ENCODE results near the gene ZBTB7C.

ZBTB7C gene

DNA sequence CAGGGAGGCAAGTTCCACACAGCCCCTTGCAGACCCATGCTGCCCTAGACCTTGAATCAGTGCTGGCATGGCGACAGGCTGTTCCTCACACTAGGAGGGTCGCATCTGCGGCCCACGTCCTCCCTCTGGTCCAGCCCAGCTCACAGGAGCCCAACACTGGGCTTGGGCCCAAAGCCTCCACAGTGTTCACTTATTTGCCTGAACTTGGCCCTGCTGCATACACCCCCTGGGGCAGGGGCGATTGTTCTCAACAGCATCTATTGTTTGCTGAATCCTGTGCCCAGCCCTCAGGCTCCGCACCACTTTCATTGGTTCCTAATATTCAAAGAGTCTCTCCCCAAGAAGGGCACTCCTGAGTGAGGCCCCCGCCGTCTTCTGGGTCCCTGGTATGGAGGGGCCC lies 90.7 kb downstream of the ZBTB7C start:
- Histone ChIP-seq H3K4me1 (ENCODE audit: insufficient read depth, low read length) (no peaks in the 10 kb centered on the region), H3K27me3 (ENCODE audit: control insufficient read depth in 1 of 2, insufficient read depth in 2 of 2, low read length in 2 of 2) (peaks cover 0 to 3% of the 10 kb centered on the region in 2 donors), H3K4me3 (ENCODE audit: low read depth in 1 of 2, low read length in 2 of 2) (no peak overlapping the region), H3K9me3 (ENCODE audit: low read length) (no peaks in the 10 kb centered on the region), H3K27ac (ENCODE audit: low read depth, low read length) (no peak overlapping the region), H3K9ac (ENCODE audit: low read length) (no peak overlapping the region), H3K36me3 (ENCODE audit: insufficient read depth, low read length) (no peaks in the 10 kb centered on the region)

- H3K27me3 ChIP-seq (ENCODE audit: control insufficient read depth in 1 of 2, insufficient read depth in 2 of 2, low read length in 2 of 2), result peaks cover 0 to 3% of the 10 kb centered on the region in 2 donors
- H3K27ac ChIP-seq (ENCODE audit: low read depth, low read length), result no peak overlapping the region
- no peak overlapping the region for H3K9ac ChIP-seq (ENCODE audit: low read length)
- no peak overlapping the region for H3K4me3 ChIP-seq (ENCODE audit: low read depth in 1 of 2, low read length in 2 of 2)
- H3K36me3 ChIP-seq (ENCODE audit: insufficient read depth, low read length), result no peaks in the 10 kb centered on the region
- H3K9me3 ChIP-seq (ENCODE audit: low read length), result no peaks in the 10 kb centered on the region
- no peaks in the 10 kb centered on the region for H3K4me1 ChIP-seq (ENCODE audit: insufficient read depth, low read length)
Observed at GRCh38 chr18:48317781-48318381, 91.3 kb downstream of the ZBTB7C start.

- H3K4me1 ChIP-seq (ENCODE audit: insufficient read depth, low read length), result no peaks in the 10 kb centered on the region
- no peak overlapping the region for H3K4me3 ChIP-seq (ENCODE audit: low read depth in 1 of 2, low read length in 2 of 2)
- no peaks in the 10 kb centered on the region for H3K9me3 ChIP-seq (ENCODE audit: low read length)
- H3K9ac ChIP-seq (ENCODE audit: low read length), result no peak overlapping the region
- H3K36me3 ChIP-seq (ENCODE audit: insufficient read depth, low read length), result no peaks in the 10 kb centered on the region
- peaks cover 0 to 3% of the 10 kb centered on the region in 2 donors for H3K27me3 ChIP-seq (ENCODE audit: control insufficient read depth in 1 of 2, insufficient read depth in 2 of 2, low read length in 2 of 2)
- H3K27ac ChIP-seq (ENCODE audit: low read depth, low read length), result no peak overlapping the region
Observed at GRCh38 chr18:48316177-48316576, 93.0 kb downstream of the ZBTB7C start.

GRCh38 chr18:48314690-48315089 lies 94.5 kb downstream of the ZBTB7C start:
- no peak overlapping the region for H3K27ac ChIP-seq (ENCODE audit: low read depth, low read length)
- H3K4me1 ChIP-seq (ENCODE audit: insufficient read depth, low read length), result no peaks in the 10 kb centered on the region
- H3K9me3 ChIP-seq (ENCODE audit: low read length), result no peaks in the 10 kb centered on the region
- H3K4me3 ChIP-seq (ENCODE audit: low read depth in 1 of 2, low read length in 2 of 2), result no peak overlapping the region
- no peak overlapping the region for H3K9ac ChIP-seq (ENCODE audit: low read length)
- H3K36me3 ChIP-seq (ENCODE audit: insufficient read depth, low read length), result no peaks in the 10 kb centered on the region
- H3K27me3 ChIP-seq (ENCODE audit: control insufficient read depth in 1 of 2, insufficient read depth in 2 of 2, low read length in 2 of 2), result peaks cover 0 to 3% of the 10 kb centered on the region in 2 donors

DNA sequence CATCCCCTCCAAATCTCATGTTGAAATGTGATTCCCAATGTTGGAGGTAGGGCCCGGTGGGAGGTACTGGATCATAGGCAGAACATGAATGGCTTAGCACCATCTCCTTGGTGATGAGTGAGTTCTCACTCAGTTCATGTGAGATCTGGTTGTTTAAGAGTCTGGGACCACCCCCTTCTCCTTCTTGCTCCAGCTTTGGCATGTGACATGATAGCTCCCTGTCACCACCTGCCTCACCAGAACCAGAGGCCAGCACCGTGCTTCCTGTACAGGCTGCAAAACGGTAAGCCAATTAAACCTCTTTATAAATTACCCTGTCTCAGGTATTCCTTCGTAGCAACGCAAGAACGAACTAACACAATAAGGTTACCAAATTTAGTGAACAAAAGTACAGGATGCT lies 95.4 kb downstream of the ZBTB7C start:
- Histone ChIP-seq H3K27ac (ENCODE audit: low read depth, low read length) (no peak overlapping the region), H3K4me1 (ENCODE audit: insufficient read depth, low read length) (no peaks in the 10 kb centered on the region), H3K4me3 (ENCODE audit: low read depth in 1 of 2, low read length in 2 of 2) (no peak overlapping the region), H3K9me3 (ENCODE audit: low read length) (no peaks in the 10 kb centered on the region), H3K36me3 (ENCODE audit: insufficient read depth, low read length) (no peaks in the 10 kb centered on the region), H3K27me3 (ENCODE audit: control insufficient read depth in 1 of 2, insufficient read depth in 2 of 2, low read length in 2 of 2) (peaks cover 0 to 3% of the 10 kb centered on the region in 2 donors), H3K9ac (ENCODE audit: low read length) (no peak overlapping the region)

GRCh38 chr18:48312066-48312465 lies 97.1 kb downstream of the ZBTB7C start:
- H3K9ac ChIP-seq (ENCODE audit: low read length), result no peak overlapping the region
- no peak overlapping the region for H3K27ac ChIP-seq (ENCODE audit: low read depth, low read length)
- H3K4me1 ChIP-seq (ENCODE audit: insufficient read depth, low read length), result no peaks in the 10 kb centered on the region
- H3K27me3 ChIP-seq (ENCODE audit: control insufficient read depth in 1 of 2, insufficient read depth in 2 of 2, low read length in 2 of 2), result no peaks in the 10 kb centered on the region
- H3K9me3 ChIP-seq (ENCODE audit: low read length), result no peaks in the 10 kb centered on the region
- H3K36me3 ChIP-seq (ENCODE audit: insufficient read depth, low read length), result no peaks in the 10 kb centered on the region
- H3K4me3 ChIP-seq (ENCODE audit: low read depth in 1 of 2, low read length in 2 of 2), result no peak overlapping the region

DNA sequence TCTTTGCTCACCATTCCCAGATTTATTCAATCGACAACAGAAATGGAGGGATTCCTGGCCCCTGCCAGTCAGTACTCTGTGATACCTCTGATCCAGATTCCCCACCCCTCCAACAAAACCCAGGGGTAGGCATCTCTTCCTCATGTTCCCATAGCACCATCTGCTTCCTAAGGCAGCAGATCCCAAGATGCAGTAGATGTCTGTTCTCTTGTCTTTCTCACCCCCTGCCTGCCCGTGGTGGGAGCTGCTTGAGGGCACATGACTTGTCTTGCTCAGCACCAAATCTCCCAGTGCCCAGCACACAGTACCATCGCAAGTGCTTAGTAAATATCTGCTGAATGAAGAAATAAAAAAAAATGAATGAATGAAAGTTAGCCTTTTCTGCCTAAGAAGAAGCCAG lies 98.2 kb downstream of the ZBTB7C start:
- no peak overlapping the region for H3K9ac ChIP-seq (ENCODE audit: low read length)
- no peak overlapping the region for H3K27ac ChIP-seq (ENCODE audit: low read depth, low read length)
- H3K27me3 ChIP-seq (ENCODE audit: control insufficient read depth in 1 of 2, insufficient read depth in 2 of 2, low read length in 2 of 2), result no peaks in the 10 kb centered on the region
- no peak overlapping the region for H3K4me3 ChIP-seq (ENCODE audit: low read depth in 1 of 2, low read length in 2 of 2)
- no peaks in the 10 kb centered on the region for H3K9me3 ChIP-seq (ENCODE audit: low read length)
- H3K36me3 ChIP-seq (ENCODE audit: insufficient read depth, low read length), result no peaks in the 10 kb centered on the region
- no peaks in the 10 kb centered on the region for H3K4me1 ChIP-seq (ENCODE audit: insufficient read depth, low read length)

GRCh38 chr18:48310353-48310752 lies 98.8 kb downstream of the ZBTB7C start:
- no peak overlapping the region for H3K9ac ChIP-seq (ENCODE audit: low read length)
- H3K4me3 ChIP-seq (ENCODE audit: low read depth in 1 of 2, low read length in 2 of 2), result no peak overlapping the region
- H3K27me3 ChIP-seq (ENCODE audit: control insufficient read depth in 1 of 2, insufficient read depth in 2 of 2, low read length in 2 of 2), result no peaks in the 10 kb centered on the region
- no peaks in the 10 kb centered on the region for H3K36me3 ChIP-seq (ENCODE audit: insufficient read depth, low read length)
- H3K9me3 ChIP-seq (ENCODE audit: low read length), result no peaks in the 10 kb centered on the region
- no peak overlapping the region for H3K27ac ChIP-seq (ENCODE audit: low read depth, low read length)
- H3K4me1 ChIP-seq (ENCODE audit: insufficient read depth, low read length), result no peaks in the 10 kb centered on the region

DNA sequence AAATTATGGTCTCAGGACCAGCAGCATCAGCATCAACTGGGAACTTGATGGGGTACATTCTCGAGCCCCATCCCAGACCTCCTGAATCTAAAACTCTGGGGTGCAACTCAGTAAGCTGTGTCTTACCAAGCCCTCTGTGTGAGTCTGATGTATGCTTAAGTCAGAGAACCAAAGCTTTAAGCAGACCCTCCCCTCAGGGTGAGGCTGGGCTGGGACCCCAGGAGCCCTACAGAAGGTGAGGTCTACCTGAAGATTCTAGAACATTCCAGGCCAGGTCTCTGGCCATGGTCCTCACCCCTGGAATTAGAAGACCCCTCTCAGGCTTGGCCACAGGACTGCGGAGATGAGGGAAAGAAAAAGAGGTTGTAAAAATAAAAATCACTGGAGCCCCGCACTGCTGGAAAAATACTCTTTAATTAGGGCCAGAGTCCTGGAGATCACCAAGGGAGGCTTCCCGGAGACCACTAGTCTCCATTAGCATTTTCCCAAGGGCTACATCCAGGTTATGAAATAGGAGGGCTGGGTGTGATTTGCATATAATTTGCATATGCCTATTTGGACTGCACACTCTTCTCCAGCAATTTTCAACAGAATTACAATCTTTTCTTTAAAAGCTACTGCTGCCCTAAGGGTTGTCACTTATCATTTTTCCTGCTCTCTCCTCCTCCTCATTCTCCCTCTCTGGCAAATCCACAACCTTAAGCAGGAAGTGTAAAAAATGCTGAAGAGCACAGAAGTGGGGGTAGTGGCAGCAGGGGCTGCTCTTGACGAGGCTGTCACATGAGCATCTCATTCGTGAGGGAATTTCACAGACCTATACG lies 100.2 kb downstream of the ZBTB7C start:
- no peak overlapping the region for H3K27ac ChIP-seq (ENCODE audit: low read depth, low read length)
- no peaks in the 10 kb centered on the region for H3K36me3 ChIP-seq (ENCODE audit: insufficient read depth, low read length)
- H3K27me3 ChIP-seq (ENCODE audit: control insufficient read depth in 1 of 2, insufficient read depth in 2 of 2, low read length in 2 of 2), result no peaks in the 10 kb centered on the region
- no peaks in the 10 kb centered on the region for H3K4me1 ChIP-seq (ENCODE audit: insufficient read depth, low read length)
- H3K9ac ChIP-seq (ENCODE audit: low read length), result no peak overlapping the region
- no peak overlapping the region for H3K4me3 ChIP-seq (ENCODE audit: low read depth in 1 of 2, low read length in 2 of 2)
- H3K9me3 ChIP-seq (ENCODE audit: low read length), result no peaks in the 10 kb centered on the region

DNA sequence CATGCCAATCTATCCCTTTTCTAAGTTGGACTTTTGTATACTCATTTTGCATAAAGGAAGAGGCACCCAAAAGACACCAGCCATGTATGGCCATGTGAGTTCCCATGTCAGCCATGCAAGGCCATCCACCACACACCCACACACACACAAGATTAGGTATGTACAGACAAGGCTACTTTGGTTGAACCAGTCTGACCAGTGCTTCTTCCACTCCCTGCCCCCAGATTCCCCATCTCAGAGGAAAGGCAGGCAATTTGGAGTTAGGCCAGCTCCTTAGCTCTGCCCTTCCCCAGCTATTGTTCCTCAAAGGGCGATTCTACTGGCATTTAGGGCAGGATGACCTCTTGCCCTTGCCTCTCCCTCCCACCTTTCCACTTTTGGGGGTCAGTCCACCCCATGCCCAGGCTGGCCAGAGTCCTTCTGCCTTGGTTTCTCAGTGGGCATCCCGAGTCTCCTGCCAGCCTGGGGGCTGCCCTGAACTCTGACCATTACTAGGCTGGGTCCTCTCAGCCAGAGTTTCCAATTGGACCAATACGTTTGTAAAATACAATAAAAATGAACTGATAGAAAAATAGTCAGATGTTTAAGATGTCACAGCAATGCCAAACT lies 101.1 kb downstream of the ZBTB7C start:
- Histone ChIP-seq H3K36me3 (ENCODE audit: insufficient read depth, low read length) (no peaks in the 10 kb centered on the region), H3K27me3 (ENCODE audit: control insufficient read depth in 1 of 2, insufficient read depth in 2 of 2, low read length in 2 of 2) (no peaks in the 10 kb centered on the region), H3K9ac (ENCODE audit: low read length) (no peak overlapping the region), H3K4me1 (ENCODE audit: insufficient read depth, low read length) (no peaks in the 10 kb centered on the region), H3K27ac (ENCODE audit: low read depth, low read length) (no peak overlapping the region), H3K4me3 (ENCODE audit: low read depth in 1 of 2, low read length in 2 of 2) (no peak overlapping the region), H3K9me3 (ENCODE audit: low read length) (no peaks in the 10 kb centered on the region)

DNA sequence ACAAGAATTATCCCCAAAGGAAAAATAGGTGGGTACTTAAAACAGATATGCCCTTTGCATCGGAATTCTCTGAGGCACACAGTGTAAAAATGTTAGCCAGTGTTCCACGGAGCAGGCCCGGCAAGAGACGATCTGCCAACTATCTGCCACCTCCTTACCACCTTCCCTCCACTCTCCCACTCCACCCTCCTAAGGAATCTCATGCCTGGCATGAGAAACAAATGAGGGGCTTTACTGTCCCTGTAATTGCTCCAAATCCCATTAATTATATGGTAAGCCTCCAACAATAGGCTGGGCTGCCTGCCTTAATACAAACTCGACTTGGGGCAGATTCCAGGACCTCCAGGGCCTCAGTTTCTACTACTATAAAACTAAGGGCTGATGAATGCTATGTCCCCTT lies 102.3 kb downstream of the ZBTB7C start:
- Histone ChIP-seq H3K27me3 (ENCODE audit: control insufficient read depth in 1 of 2, insufficient read depth in 2 of 2, low read length in 2 of 2) (no peaks in the 10 kb centered on the region), H3K4me3 (ENCODE audit: low read depth in 1 of 2, low read length in 2 of 2) (no peak overlapping the region), H3K9me3 (ENCODE audit: low read length) (no peaks in the 10 kb centered on the region), H3K9ac (ENCODE audit: low read length) (no peak overlapping the region), H3K4me1 (ENCODE audit: insufficient read depth, low read length) (no peaks in the 10 kb centered on the region), H3K36me3 (ENCODE audit: insufficient read depth, low read length) (no peaks in the 10 kb centered on the region), H3K27ac (ENCODE audit: low read depth, low read length) (no peak overlapping the region)
